Measurements from ENCODE around the gene EEF1AKMT4.

DNA sequence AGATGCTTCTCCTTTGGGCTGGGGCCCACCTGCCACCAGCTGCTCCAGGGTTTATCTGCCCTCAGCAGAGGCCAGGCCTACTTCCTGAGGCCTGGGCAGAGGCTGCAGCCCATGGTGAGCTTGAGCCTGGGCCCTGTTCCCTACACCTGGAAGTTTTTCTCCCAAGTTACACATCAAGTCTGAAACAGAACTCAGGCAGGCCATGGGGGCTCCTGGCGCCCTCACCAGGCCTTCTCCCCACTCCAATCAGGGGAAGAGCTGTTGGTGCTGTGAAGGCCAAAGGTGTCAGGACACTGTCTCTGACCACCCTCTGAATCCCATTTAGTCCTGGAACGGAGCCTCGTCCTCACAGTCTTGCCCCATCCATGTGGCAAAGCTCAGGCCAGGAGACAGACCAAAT lies 12.8 kb upstream of the EEF1AKMT4 start:
- TF ChIP-seq EP300 (IDR thresholded peaks at IDR 0.05) (no peak), POLR2AphosphoS5 (IDR thresholded peaks at IDR 0.05) (no peak), POLR2A (IDR thresholded peaks at IDR 0.05) (no peak)
- TF ChIP-seq, protein P1, sequence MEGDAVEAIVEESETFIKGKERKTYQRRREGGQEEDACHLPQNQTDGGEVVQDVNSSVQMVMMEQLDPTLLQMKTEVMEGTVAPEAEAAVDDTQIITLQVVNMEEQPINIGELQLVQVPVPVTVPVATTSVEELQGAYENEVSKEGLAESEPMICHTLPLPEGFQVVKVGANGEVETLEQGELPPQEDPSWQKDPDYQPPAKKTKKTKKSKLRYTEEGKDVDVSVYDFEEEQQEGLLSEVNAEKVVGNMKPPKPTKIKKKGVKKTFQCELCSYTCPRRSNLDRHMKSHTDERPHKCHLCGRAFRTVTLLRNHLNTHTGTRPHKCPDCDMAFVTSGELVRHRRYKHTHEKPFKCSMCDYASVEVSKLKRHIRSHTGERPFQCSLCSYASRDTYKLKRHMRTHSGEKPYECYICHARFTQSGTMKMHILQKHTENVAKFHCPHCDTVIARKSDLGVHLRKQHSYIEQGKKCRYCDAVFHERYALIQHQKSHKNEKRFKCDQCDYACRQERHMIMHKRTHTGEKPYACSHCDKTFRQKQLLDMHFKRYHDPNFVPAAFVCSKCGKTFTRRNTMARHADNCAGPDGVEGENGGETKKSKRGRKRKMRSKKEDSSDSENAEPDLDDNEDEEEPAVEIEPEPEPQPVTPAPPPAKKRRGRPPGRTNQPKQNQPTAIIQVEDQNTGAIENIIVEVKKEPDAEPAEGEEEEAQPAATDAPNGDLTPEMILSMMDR (IDR thresholded peaks at IDR 0.05), result no peak
